K562 (cell line): Measurements from ENCODE around the gene HSD17B12. TPM values are rescaled to one million over a fixed set of nuclear protein-coding genes. Genes with fewer than 3 reads are reported as not detected.

ENCODE experiments used
- BCL6 ChIP-seq: fragments of 250-450 bp; sonication (Bioruptor Pico); IDR thresholded peaks from 2 replicates; pipeline ENCODE4 v1.4.0; 2020
- E2F3 ChIP-seq: fragments of 250-450 bp; sonication (Bioruptor Pico); IDR thresholded peaks from 2 replicates; pipeline ENCODE4 v1.4.0; 2020; ENCODE audit warnings: mild to moderate bottlenecking
- EWSR1 ChIP-seq: fragments of 450-650 bp; IDR thresholded peaks from 2 replicates; pipeline ENCODE4 v1.6.1; 2018; ENCODE audit warnings: borderline replicate concordance, mild to moderate bottlenecking, low read depth, moderate library complexity; ENCODE audit not compliant: partially characterized antibody
- FOS ChIP-seq: IDR thresholded peaks from 3 replicates; pipeline ENCODE4 v1.6.1; 2011; ENCODE audit not compliant: insufficient read length; ENCODE audit errors: extremely low read depth
- MTF1 ChIP-seq: fragments of 250-450 bp; sonication (Bioruptor Pico); IDR thresholded peaks from 2 replicates; pipeline ENCODE4 v1.9.0; 2021; ENCODE audit warnings: moderate library complexity, mild to moderate bottlenecking, inconsistent platforms, borderline replicate concordance
- NCOA2 ChIP-seq, 2 experiments: fragments of 450-650 bp; IDR thresholded peaks; 2 replicates each; pipeline ENCODE4 v1.6.1; 2018; ENCODE audit warnings: mild to moderate bottlenecking in 2 of 2, moderate library complexity in 1 of 2; ENCODE audit not compliant: partially characterized antibody in 2 of 2
- RBM17 ChIP-seq: fragments of 200-400 bp; formaldehyde crosslinking; IDR thresholded peaks from 2 replicates; pipeline ENCODE4 v1.6.1; 2017; ENCODE audit warnings: low read depth, mild to moderate bottlenecking, low read length, borderline replicate concordance
- REST ChIP-seq, 2 experiments: fragments of 450-650 bp; formaldehyde crosslinking in 1 of 2; IDR thresholded peaks; 2 replicates each; pipeline versions ENCODE4 v1.4.0 to v1.6.1; 2014 to 2020; ENCODE audit warnings: mild to moderate bottlenecking in 2 of 2, borderline replicate concordance in 1 of 2, low read depth in 1 of 2
- ZBTB2 ChIP-seq: fragments of 450-650 bp; IDR thresholded peaks from 2 replicates; pipeline ENCODE4 v1.6.1; 2016; ENCODE audit warnings: antibody characterized with exemption
- ZNF212 ChIP-seq: fragments of 450-650 bp; formaldehyde crosslinking; IDR thresholded peaks from 2 replicates; pipeline ENCODE4 v1.4.0; 2020; ENCODE audit warnings: mild to moderate bottlenecking
- ZNF398 ChIP-seq: fragments of 250-450 bp; sonication (Bioruptor Pico); IDR thresholded peaks from 2 replicates; pipeline ENCODE4 v1.8.0; 2021; ENCODE audit warnings: moderate library complexity, mild to moderate bottlenecking, inconsistent platforms
- polyA plus RNA-seq, 8 experiments: library from polyadenylated mRNA; depleted of rRNA in 4 of 8; stranded (reverse) in 5 of 8; unstranded in 3 of 8; fragments of >200 nt; fragmentation: Nextera tagmentation in 2 of 8; fragmentation: Illumina TruSeq in 1 of 8; extraction: Ambion mirVana in 2 of 8; extraction: Trizol in 1 of 8; gene quantifications; 2 replicates each; pipeline versions ENCODE4 v1.2.1 to v1.2.3, GENCODE V29; 2011 to 2014; ENCODE audit warnings: inconsistent platforms in 1 of 8, missing spikeins in 1 of 8
- total RNA-seq, 7 experiments: library from RNA; depleted of rRNA in 6 of 7; stranded (reverse); fragments of >200 nt in 6 of 7; fragmentation: Illumina TruSeq in 2 of 7; extraction: Trizol in 2 of 7; gene quantifications; 2 replicates each; pipeline versions ENCODE4 v1.2.1 to v1.2.3, GENCODE V29; 2011 to 2021; ENCODE audit warnings: low replicate concordance in 1 of 7

The HSD17B12 gene
- total and polyA plus RNA-seq, 9 of the 15 experiments (the other 6 are each of a cell fraction or from before 2014, with no cell fraction given) = 9.1 to 34.5 (median 23.3) TPM

DNA sequence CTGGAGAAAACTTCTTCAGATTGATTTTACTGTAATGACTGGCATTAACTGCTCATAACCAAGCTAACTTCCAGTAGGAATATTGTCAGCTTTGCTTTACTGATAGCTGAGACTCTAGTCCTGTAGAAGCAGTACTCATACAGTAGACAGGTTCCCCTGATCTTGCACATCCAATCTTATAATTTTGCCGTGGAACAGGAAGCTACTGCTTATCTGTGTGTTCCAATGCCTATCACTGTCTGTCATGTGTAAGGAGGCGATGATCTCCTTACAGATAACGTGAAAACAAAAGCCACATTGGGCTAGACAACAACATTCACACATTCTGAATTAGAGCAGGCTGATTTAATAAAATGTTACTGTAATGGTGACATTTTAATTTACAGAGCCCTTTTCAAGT, 13.2 kb downstream of the HSD17B12 start (continued):
- TF ChIP-seq REST (IDR thresholded peaks at IDR 0.05; ENCODE audit: borderline replicate concordance) (peak; percentile 22; the same call in 1 of the 2 replicates), REST (CRISPR knock-in tag; IDR thresholded peaks at IDR 0.05; ENCODE audit: low read depth) (no peak), NCOA2 (IDR thresholded peaks at IDR 0.05; ENCODE audit: partially characterized antibody in 2 of 2) (no peak), BCL6 (CRISPR knock-in tag) (peak; percentile 73; the same call in 1 of the 2 replicates), ZBTB2 (no peak), RBM17 (no peak), EWSR1 (no peak), ZNF212 (CRISPR knock-in tag) (no peak), FOS (no peak), MTF1 (CRISPR knock-in tag) (no peak), ZNF398 (CRISPR knock-in tag) (no peak), E2F3 (CRISPR knock-in tag) (no peak)
